HK-2 (cell line): ENCODE data around the gene B3GAT1.
A peak's percentile ranks its signal among the peaks of the same experiment; 100 is the strongest.
"Not testable (repeated sequence)": the region's sequence is repeated elsewhere in the genome, so short reads cannot be mapped to it uniquely, and the experiment has no call there.

Experiments
- DNase-seq: peaks from one replicate; pipeline ENCODE4 v3.0.0-alpha.2; 2018; ENCODE audit not compliant: unreplicated experiment

B3GAT1 gene

GRCh38 chr11:134412203-134413042, at the start of gene B3GAT1:
B3GAT1 (minus strand) TSS chr11:134412242; CDS start chr11:134387659, 24,583 bp downstream.
- DNase-seq, result peak; percentile 45

GRCh38 chr11:134461621-134462020, 49.6 kb upstream of the B3GAT1 start:
- DNase-seq, result no peak

- no peak for DNase-seq
Observed at GRCh38 chr11:134460881-134461280, 48.8 kb upstream of the B3GAT1 start.

- no peak for DNase-seq
Observed at GRCh38 chr11:134460062-134460561, 48.1 kb upstream of the B3GAT1 start.

- DNase-seq, result no peak
Observed at GRCh38 chr11:134459246-134460061, 47.4 kb upstream of the B3GAT1 start.

GRCh38 chr11:134457411-134458007, 45.5 kb upstream of the B3GAT1 start:
- DNase-seq, result not testable (repeated sequence)

GRCh38 chr11:134455516-134455915, 43.5 kb upstream of the B3GAT1 start:
- DNase-seq, result no peak

GRCh38 chr11:134454146-134454690, 42.2 kb upstream of the B3GAT1 start:
- DNase-seq, result no peak

- DNase-seq, result no peak
Observed at GRCh38 chr11:134453441-134453840, 41.4 kb upstream of the B3GAT1 start.

- no peak for DNase-seq
Observed at GRCh38 chr11:134452838-134453155, 40.8 kb upstream of the B3GAT1 start.

- DNase-seq, result no peak
Observed at GRCh38 chr11:134452026-134452837, 40.2 kb upstream of the B3GAT1 start.

GRCh38 chr11:134450186-134450585, 38.1 kb upstream of the B3GAT1 start:
- DNase-seq, result no peak

- no peak for DNase-seq
Observed at GRCh38 chr11:134449713-134450112, 37.7 kb upstream of the B3GAT1 start.

GRCh38 chr11:134449051-134449450, 37.0 kb upstream of the B3GAT1 start:
- DNase-seq, result no peak

GRCh38 chr11:134447696-134448095, 35.7 kb upstream of the B3GAT1 start:
- DNase-seq, result no peak

GRCh38 chr11:134445601-134446325, 33.7 kb upstream of the B3GAT1 start:
- no peak for DNase-seq

- DNase-seq, result peak; percentile 72
Observed at GRCh38 chr11:134444160-134445108, 32.4 kb upstream of the B3GAT1 start.

- no peak for DNase-seq
Observed at GRCh38 chr11:134443246-134443645, 31.2 kb upstream of the B3GAT1 start.

- no peak for DNase-seq
Observed at GRCh38 chr11:134442246-134442645, 30.2 kb upstream of the B3GAT1 start.
